KMS-11 (cell line): ENCODE data around the gene GADD45GIP1.

Experiments used
- H2AFZ ChIP-seq: fragments of 200-600 bp; sonication (generic); 2 replicates; pipeline ENCODE4 v1.6.1; 2016; ENCODE audit warnings: antibody characterized with exemption, mixed run types, low read depth
- H3K27ac ChIP-seq: fragments of 200-600 bp; sonication (generic); 2 replicates; pipeline ENCODE4 v1.6.1; 2016; ENCODE audit warnings: mild to moderate bottlenecking, mixed run types
- H3K27me3 ChIP-seq: fragments of 200-600 bp; sonication (generic); 2 replicates; pipeline ENCODE4 v1.6.1; 2017; ENCODE audit warnings: mild to moderate bottlenecking, low read depth, mixed run types, moderate library complexity; ENCODE audit not compliant: insufficient read depth
- H3K36me3 ChIP-seq: fragments of 200-600 bp; sonication (generic); 2 replicates; pipeline ENCODE4 v1.6.1; 2017; ENCODE audit warnings: mild to moderate bottlenecking, mixed run types; ENCODE audit not compliant: insufficient read depth
- H3K4me1 ChIP-seq: fragments of 200-600 bp; sonication (generic); 2 replicates; pipeline ENCODE4 v1.6.1; 2016; ENCODE audit warnings: mild to moderate bottlenecking, low read depth, mixed run types; ENCODE audit not compliant: poor library complexity, severe bottlenecking
- H3K4me2 ChIP-seq: fragments of 200-600 bp; sonication (generic); 2 replicates; pipeline ENCODE4 v1.7.0; 2016; ENCODE audit warnings: mild to moderate bottlenecking, mixed run types
- H3K4me3 ChIP-seq: fragments of 200-600 bp; sonication (generic); IDR thresholded peaks from 2 replicates; pipeline ENCODE4 v1.6.1; 2017; ENCODE audit warnings: low read depth, low read length, mixed read lengths; ENCODE audit not compliant: insufficient read depth
- H3K79me2 ChIP-seq: fragments of 200-600 bp; sonication (generic); 2 replicates; pipeline ENCODE4 v1.6.1; 2016; ENCODE audit warnings: low read depth, mixed run types; ENCODE audit not compliant: insufficient read depth
- H3K9ac ChIP-seq: fragments of 200-600 bp; sonication (generic); 2 replicates; pipeline ENCODE4 v1.6.1; 2016; ENCODE audit warnings: mild to moderate bottlenecking, mixed run types
- H4K20me1 ChIP-seq: fragments of 200-600 bp; sonication (generic); 2 replicates; pipeline ENCODE4 v1.6.1; 2016; ENCODE audit warnings: mild to moderate bottlenecking, mixed run types; ENCODE audit not compliant: insufficient read depth
- CTCF ChIP-seq: fragments of 200-600 bp; sonication (generic); conservative IDR thresholded peaks from 2 replicates; pipeline ENCODE4 v1.6.1; 2017; ENCODE audit warnings: low read depth, mild to moderate bottlenecking, antibody characterized with exemption, low read length, moderate library complexity, mixed read lengths

Gene GADD45GIP1

GRCh38 chr19:12994701-12995595 is 37.9 kb upstream of the GADD45GIP1 start, which contains the start of gene NFIX:
TSS of gene NFIX (plus strand) at chr19:12995475. CDS start at chr19:12995838, 363 bp downstream.
- Histone ChIP-seq H3K4me1 (no peaks in the 10 kb centered on the region), H2AFZ (no peak within 1 kb of the TSS), H3K79me2 (no peaks in the 10 kb centered on the region), H3K27ac (no peak within 1 kb of the TSS), H3K36me3 (no peaks in the 10 kb centered on the region), H4K20me1 (no peaks in the 10 kb centered on the region), H3K4me2 (no peak within 1 kb of the TSS), H3K9ac (no peak within 1 kb of the TSS), H3K4me3 (no peak within 1 kb of the TSS), H3K27me3 (peaks cover 50% of the 10 kb centered on the region)
- TF ChIP-seq CTCF, result no peak

GRCh38 chr19:12993562-12993961 is 36.5 kb upstream of the GADD45GIP1 start:
- H4K20me1 ChIP-seq, result no peaks in the 10 kb centered on the region
- H3K79me2 ChIP-seq, result no peaks in the 10 kb centered on the region
- H3K27me3 ChIP-seq, result peaks cover 38% of the 10 kb centered on the region
- H3K36me3 ChIP-seq, result no peaks in the 10 kb centered on the region
- no peak overlapping the region for H3K4me3 ChIP-seq
- no peak overlapping the region for H2AFZ ChIP-seq
- no peaks in the 10 kb centered on the region for H3K4me1 ChIP-seq
- H3K9ac ChIP-seq, result no peak overlapping the region
- TF ChIP-seq CTCF, result no peak
- no peak overlapping the region for H3K4me2 ChIP-seq
- no peak overlapping the region for H3K27ac ChIP-seq

- peaks cover 31% of the 10 kb centered on the region for H3K27me3 ChIP-seq
- H3K27ac ChIP-seq, result no peak overlapping the region
- no peak overlapping the region for H3K4me2 ChIP-seq
- no peak for TF ChIP-seq CTCF
- no peaks in the 10 kb centered on the region for H3K36me3 ChIP-seq
- H3K79me2 ChIP-seq, result no peaks in the 10 kb centered on the region
- no peak overlapping the region for H3K4me3 ChIP-seq
- H3K4me1 ChIP-seq, result peaks cover 7% of the 10 kb centered on the region
- no peak overlapping the region for H2AFZ ChIP-seq
- no peaks in the 10 kb centered on the region for H4K20me1 ChIP-seq
- H3K9ac ChIP-seq, result no peak overlapping the region
Observed at GRCh38 chr19:12992729-12993128, 35.7 kb upstream of the GADD45GIP1 start.

- Histone ChIP-seq H3K79me2 (no peaks in the 10 kb centered on the region), H3K27ac (no peak overlapping the region), H3K36me3 (no peaks in the 10 kb centered on the region), H4K20me1 (no peaks in the 10 kb centered on the region), H2AFZ (no peak overlapping the region), H3K4me1 (peaks cover 10% of the 10 kb centered on the region), H3K9ac (no peak overlapping the region), H3K4me3 (no peak overlapping the region), H3K27me3 (peaks cover 23% of the 10 kb centered on the region), H3K4me2 (no peak overlapping the region)
- no peak for TF ChIP-seq CTCF
Observed at GRCh38 chr19:12991296-12991695, 34.3 kb upstream of the GADD45GIP1 start.
